Caco-2 (cell line): ENCODE measurements around the gene SPTLC2. TPM values are rescaled to one million over a fixed set of nuclear protein-coding genes. Genes with fewer than 3 reads are reported as not detected.

Source experiments
- BruUV-seq: library from RNA; stranded (reverse); fragments of 400-500 nt; replicated peaks from 2 replicates; lab custom pipeline; 2021; lab: Mats Ljungman, UMichigan
- CTCF ChIA-PET: fragments of 300-600 bp; sonication (Branson Sonifier 250); formaldehyde crosslinking; loops from one replicate; lab custom pipeline; 2022; ENCODE audit warnings: antibody characterized with exemption; lab: Charles Lee
- POLR2A ChIA-PET: fragments of 300-600 bp; sonication (Branson Sonifier 250); formaldehyde crosslinking; loops from one replicate; lab custom pipeline; 2022; ENCODE audit warnings: antibody characterized with exemption; lab: Charles Lee
- DNase-seq, 2 experiments: peaks; one replicate each; pipeline versions ENCODE4 v3.0.0 to v3.0.0-alpha.2; 2020 to 2022
- H3K27me3 ChIP-seq: replicated peaks from 2 replicates; pipeline ENCODE4 v1.6.0; 2011; ENCODE audit warnings: low read length; ENCODE audit not compliant: control insufficient read depth, insufficient read depth
- H3K36me3 ChIP-seq: 2 replicates; pipeline ENCODE4 v1.5.1; 2011; ENCODE audit warnings: low read length; ENCODE audit not compliant: control insufficient read depth, insufficient read depth
- H3K4me1 ChIP-seq: fragments of 250-450 bp; sonication (Bioruptor Pico); 2 replicates; pipeline ENCODE4 v1.5.1; 2020; ENCODE audit warnings: mild to moderate bottlenecking
- H3K4me3 ChIP-seq: 2 replicates; pipeline ENCODE4 v1.5.1; 2011; ENCODE audit warnings: low read depth, mild to moderate bottlenecking, control low read depth, low read length
- H3K9me3 ChIP-seq: fragments of 250-450 bp; sonication (Bioruptor Pico); 2 replicates; pipeline ENCODE4 v1.5.1; 2020; ENCODE audit warnings: mild to moderate bottlenecking, moderate library complexity
- H3K27ac Mint-ChIP-seq: one replicate; pipeline ENCODE4 v1.8.0; 2022; ENCODE audit warnings: mixed read lengths; ENCODE audit not compliant: unreplicated experiment
- H3K27me3 Mint-ChIP-seq: one replicate; pipeline ENCODE4 v1.8.0; 2022; ENCODE audit warnings: mixed read lengths; ENCODE audit not compliant: insufficient read depth, unreplicated experiment
- H3K36me3 Mint-ChIP-seq: one replicate; pipeline ENCODE4 v1.8.0; 2022; ENCODE audit warnings: mild to moderate bottlenecking, mixed read lengths; ENCODE audit not compliant: insufficient read depth, unreplicated experiment
- H3K4me1 Mint-ChIP-seq: one replicate; pipeline ENCODE4 v1.8.0; 2022; ENCODE audit warnings: low read depth, mixed read lengths; ENCODE audit not compliant: unreplicated experiment
- H3K4me3 Mint-ChIP-seq: one replicate; pipeline ENCODE4 v1.8.0; 2022; ENCODE audit warnings: mild to moderate bottlenecking, moderate library complexity, mixed read lengths; ENCODE audit not compliant: unreplicated experiment
- H3K9me3 Mint-ChIP-seq: one replicate; pipeline ENCODE4 v1.8.0; 2022; ENCODE audit warnings: mixed read lengths; ENCODE audit not compliant: unreplicated experiment
- CTCF ChIP-seq, 2 experiments: fragments of 200-600 bp in 1 of 2; IDR thresholded peaks; 1 replicate in 1 of 2; 2 replicates in 1 of 2; pipeline versions ENCODE4 v1.5.1 to v1.8.0; 2011 to 2022; ENCODE audit warnings: antibody characterized with exemption in 1 of 2, control low read depth in 1 of 2, inconsistent platforms in 1 of 2, low read depth in 1 of 2, low read length in 1 of 2, mild to moderate bottlenecking in 1 of 2, moderate library complexity in 1 of 2; ENCODE audit not compliant: insufficient read depth in 1 of 2, severe bottlenecking in 1 of 2, unreplicated experiment in 1 of 2
- intact Hi-C: fragments of 100-400 bp; cut with micrococcal nuclease; formaldehyde crosslinking; loops from one replicate; pipeline ENCODE4 v1.10.0; 2022; ENCODE audit not compliant: unreplicated experiment
- total RNA-seq: library from RNA; stranded (reverse); gene quantifications from 2 replicates; pipeline ENCODE4 v1.2.3, GENCODE V29; 2022

The SPTLC2 gene
- total RNA-seq, 1 experiment from 2014 or later = 49.6 TPM

GRCh38 chr14:77625360-77625759, 8.9 kb upstream of the SPTLC2 start:
- H3K36me3 ChIP-seq = no peaks in the 10 kb centered on the region
- intact Hi-C loops = no loop called here
- Mint-ChIP-seq H3K4me1 (no peaks in the 10 kb centered on the region), H3K9me3 (peaks cover 10% of the 10 kb centered on the region), H3K27me3 (no peaks in the 10 kb centered on the region), H3K4me3 (no peak overlapping the region), H3K27ac (no peak overlapping the region), H3K36me3 (no peaks in the 10 kb centered on the region)
- DNase-seq = no peak
- H3K4me1 ChIP-seq = no peaks in the 10 kb centered on the region
- H3K9me3 ChIP-seq = no peaks in the 10 kb centered on the region
- BruUV-seq = no TSS peak
- ChIA-PET POLR2A (no interaction called here), CTCF (no interaction called here)
- H3K4me3 ChIP-seq = no peak overlapping the region
- H3K27me3 ChIP-seq = no peaks in the 10 kb centered on the region
- TF ChIP-seq CTCF (IDR thresholded peaks at IDR 0.05; ENCODE audit: insufficient read depth in 1 of 2, low read depth in 1 of 2, low read length in 1 of 2, severe bottlenecking in 1 of 2, unreplicated experiment in 1 of 2) = no peak

- TF ChIP-seq CTCF (IDR thresholded peaks at IDR 0.05; ENCODE audit: insufficient read depth in 1 of 2, low read depth in 1 of 2, low read length in 1 of 2, severe bottlenecking in 1 of 2, unreplicated experiment in 1 of 2) = no peak
- Histone ChIP-seq H3K4me3 (no peak overlapping the region), H3K9me3 (no peaks in the 10 kb centered on the region), H3K36me3 (no peaks in the 10 kb centered on the region), H3K4me1 (no peaks in the 10 kb centered on the region), H3K27me3 (no peaks in the 10 kb centered on the region)
- Mint-ChIP-seq H3K27ac (no peak overlapping the region), H3K4me1 (no peaks in the 10 kb centered on the region), H3K9me3 (no peaks in the 10 kb centered on the region), H3K27me3 (no peaks in the 10 kb centered on the region), H3K36me3 (peaks cover 5% of the 10 kb centered on the region), H3K4me3 (no peak overlapping the region)
- BruUV-seq = no TSS peak
- CTCF ChIA-PET = no interaction called here
- POLR2A ChIA-PET = no interaction called here
- intact Hi-C loops = no loop called here
- no peak for DNase-seq
Measured at GRCh38 chr14:77623201-77623600, 6.8 kb upstream of the SPTLC2 start.

GRCh38 chr14:77622366-77622961, 6.0 kb upstream of the SPTLC2 start:
- no peaks in the 10 kb centered on the region for H3K9me3 Mint-ChIP-seq
- DNase-seq = no peak
- H3K4me3 Mint-ChIP-seq = no peak overlapping the region
- H3K27ac Mint-ChIP-seq = no peak overlapping the region
- no peak for TF ChIP-seq CTCF (IDR thresholded peaks at IDR 0.05; ENCODE audit: insufficient read depth in 1 of 2, low read depth in 1 of 2, low read length in 1 of 2, severe bottlenecking in 1 of 2, unreplicated experiment in 1 of 2)
- ChIA-PET POLR2A (no interaction called here), CTCF (no interaction called here)
- H3K4me3 ChIP-seq = no peak overlapping the region
- H3K36me3 ChIP-seq = no peaks in the 10 kb centered on the region
- H3K27me3 Mint-ChIP-seq = no peaks in the 10 kb centered on the region
- H3K27me3 ChIP-seq = no peaks in the 10 kb centered on the region
- H3K9me3 ChIP-seq = no peaks in the 10 kb centered on the region
- intact Hi-C loops = no loop called here
- no peaks in the 10 kb centered on the region for H3K4me1 ChIP-seq
- no peaks in the 10 kb centered on the region for H3K4me1 Mint-ChIP-seq
- H3K36me3 Mint-ChIP-seq = peaks cover 5% of the 10 kb centered on the region
- no TSS peak for BruUV-seq
